Activated T-cell treated with anti-CD3 and anti-CD28 coated beads, Interleukin-2, amount 50 U/mL, for 4 hours (primary cell): ENCODE results near the gene RNF175. TPM values are rescaled to one million over a fixed set of nuclear protein-coding genes. Genes with fewer than 3 reads are reported as not detected.

Experiments used
- ATAC-seq, 2 donors: fragments of 200-7000 bp; cut with Tn5 transposase; one replicate each; pipeline ENCODE4 v1.10.0; 2021
- DNase-seq: peaks from one replicate; pipeline ENCODE4 v3.0.0-alpha.2; 2020
- H3K27me3 Mint-ChIP-seq: one replicate; pipeline ENCODE4 v1.8.0; 2021; ENCODE audit warnings: low read depth, mixed read lengths
- H3K36me3 Mint-ChIP-seq: one replicate; pipeline ENCODE4 v1.8.0; 2022; ENCODE audit warnings: mixed read lengths; ENCODE audit not compliant: insufficient read depth
- H3K4me1 Mint-ChIP-seq: one replicate; pipeline ENCODE4 v1.8.0; 2021; ENCODE audit warnings: low read depth, mixed read lengths
- H3K4me3 Mint-ChIP-seq: one replicate; pipeline ENCODE4 v1.8.0; 2021; ENCODE audit warnings: mild to moderate bottlenecking, moderate library complexity, mixed read lengths
- H3K9me3 Mint-ChIP-seq: one replicate; pipeline ENCODE4 v1.8.0; 2021; ENCODE audit warnings: mixed read lengths
- total RNA-seq, 3 donors: library from RNA; stranded (reverse); gene quantifications; one replicate each; pipeline ENCODE4 v1.2.1, GENCODE V29; 2021

Gene RNF175
- total RNA-seq: 1 to 10 TPM in 1 of 3 donors, under 1 TPM in 2; 0.42 to 1.2 (median 0.54) TPM

DNA sequence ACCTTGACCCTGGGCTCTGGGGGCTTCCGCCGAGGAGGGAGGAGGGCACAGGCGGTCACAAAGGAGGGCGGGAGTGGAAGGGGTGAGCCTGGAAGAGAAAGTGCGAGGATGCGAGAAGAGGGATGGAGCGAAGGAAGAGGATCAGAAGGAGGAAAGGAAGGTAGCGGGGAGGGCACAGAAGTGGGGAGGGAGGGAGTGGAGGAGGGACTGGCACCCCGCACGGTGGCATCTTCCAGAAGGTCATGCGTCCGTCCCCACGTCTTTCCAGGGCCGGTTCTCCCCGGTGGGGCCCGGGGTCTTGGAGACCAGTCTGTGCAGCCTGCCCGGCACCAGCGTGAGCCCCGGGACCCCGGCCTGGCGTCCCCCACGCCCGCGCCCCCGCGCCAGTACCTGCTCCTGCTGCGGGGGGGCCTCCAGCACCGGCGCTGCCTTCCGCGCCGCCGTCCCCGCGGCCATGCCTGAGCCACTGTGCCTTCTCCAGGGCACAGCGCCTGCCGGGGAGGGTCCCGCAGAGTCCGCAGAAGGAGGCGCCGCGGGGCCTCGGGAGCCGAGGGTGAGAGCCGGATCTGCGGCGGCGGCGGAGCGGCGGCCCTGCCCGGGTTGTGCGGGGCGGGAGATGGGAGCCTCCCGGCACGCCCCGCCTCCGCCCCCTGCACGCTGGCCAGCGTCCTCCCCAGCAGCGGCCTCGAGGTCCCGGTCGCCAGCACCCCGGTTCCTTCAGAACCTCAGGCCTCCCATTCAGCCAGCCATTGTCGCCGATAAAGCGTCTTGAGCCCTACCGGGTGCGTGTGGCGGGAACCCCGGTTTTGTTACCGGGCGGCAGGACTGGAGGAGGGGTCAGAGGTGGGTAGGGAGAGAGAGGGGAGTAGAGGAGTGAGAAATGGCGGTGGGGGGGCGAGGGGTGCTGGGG, at the start of gene RNF175:
TSS of gene RNF175 (minus strand) at position 618 of the 910 bp plus-strand sequence. CDS start at position 456, 162 bp downstream.
- H3K4me3 Mint-ChIP-seq: peak within 1 kb of the TSS; percentile 40
- no peaks in the 10 kb centered on the region for H3K9me3 Mint-ChIP-seq
- peaks cover 40% of the 10 kb centered on the region for H3K27me3 Mint-ChIP-seq
- ATAC-seq (peak; percentile 67 to 80), DNase-seq (no peak)
- no peaks in the 10 kb centered on the region for H3K36me3 Mint-ChIP-seq
- peaks cover 24% of the 10 kb centered on the region for H3K4me1 Mint-ChIP-seq

- Mint-ChIP-seq H3K36me3 (no peaks in the 10 kb centered on the region), H3K4me1 (peaks cover 18% of the 10 kb centered on the region), H3K4me3 (no peak overlapping the region), H3K27me3 (peaks cover 2% of the 10 kb centered on the region), H3K9me3 (peaks cover 3% of the 10 kb centered on the region)
- ATAC-seq (peak; percentile 95), DNase-seq (no peak)
Observed at GRCh38 chr4:153809307-153809706, 49.5 kb upstream of the RNF175 start.

DNA sequence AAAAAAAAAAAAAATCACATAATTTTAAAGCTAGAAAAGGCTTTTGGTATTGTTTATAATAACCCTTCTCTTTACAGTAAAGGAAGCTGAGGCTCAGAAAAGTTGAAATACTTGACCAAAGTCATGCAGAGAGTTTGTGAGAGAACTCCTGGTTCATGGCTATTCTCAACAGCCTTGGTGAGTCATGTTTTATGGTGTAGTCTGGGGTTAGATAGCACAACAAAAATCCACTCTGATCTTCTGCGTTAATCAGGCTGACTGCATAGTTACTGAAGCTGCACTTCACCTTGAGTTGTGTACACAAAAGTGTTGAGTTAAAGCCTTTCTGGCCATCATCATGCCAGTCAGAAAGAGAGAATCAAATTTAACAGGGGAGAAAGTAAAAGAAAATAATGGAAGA, 48.4 kb upstream of the RNF175 start:
- Mint-ChIP-seq H3K36me3 (no peaks in the 10 kb centered on the region), H3K27me3 (no peaks in the 10 kb centered on the region), H3K4me1 (peaks cover 18% of the 10 kb centered on the region), H3K9me3 (peaks cover 3% of the 10 kb centered on the region), H3K4me3 (no peak overlapping the region)
- ATAC-seq (no peak), DNase-seq (no peak)

DNA sequence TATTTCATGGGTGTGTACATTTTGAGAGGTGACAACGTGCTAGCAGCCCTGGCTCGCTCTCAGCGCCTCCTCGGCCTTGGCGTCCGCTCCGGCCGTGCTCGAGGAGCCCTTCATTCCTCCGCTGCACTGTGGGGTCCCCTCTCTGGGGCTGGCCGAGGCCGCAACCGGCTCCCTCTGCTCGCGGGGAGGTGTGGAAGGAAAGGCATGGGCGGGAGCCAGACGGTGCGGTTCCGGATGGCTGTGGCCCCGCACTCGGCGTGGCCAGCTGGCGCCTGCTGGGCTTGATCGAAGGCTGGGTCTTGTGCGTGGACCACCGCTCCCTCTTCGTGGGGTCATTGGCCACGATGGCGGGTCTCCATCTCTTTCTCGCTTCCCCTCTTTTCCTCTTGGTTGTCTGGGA, 46.2 kb upstream of the RNF175 start:
- Mint-ChIP-seq H3K4me3 (no peak overlapping the region), H3K36me3 (no peaks in the 10 kb centered on the region), H3K4me1 (peaks cover 18% of the 10 kb centered on the region), H3K9me3 (peaks cover 3% of the 10 kb centered on the region), H3K27me3 (peaks cover 2% of the 10 kb centered on the region)
- no peak for DNase-seq
- ATAC-seq: no peak

GRCh38 chr4:153804722-153805121, 44.9 kb upstream of the RNF175 start:
- DNase-seq (no peak), ATAC-seq (no peak)
- H3K27me3 Mint-ChIP-seq: peaks cover 3% of the 10 kb centered on the region
- peaks cover 3% of the 10 kb centered on the region for H3K9me3 Mint-ChIP-seq
- no peaks in the 10 kb centered on the region for H3K36me3 Mint-ChIP-seq
- H3K4me3 Mint-ChIP-seq: no peak overlapping the region
- H3K4me1 Mint-ChIP-seq: peaks cover 13% of the 10 kb centered on the region

GRCh38 chr4:153799694-153800074, 39.9 kb upstream of the RNF175 start:
- Mint-ChIP-seq H3K27me3 (peaks cover 31% of the 10 kb centered on the region), H3K4me3 (no peak overlapping the region), H3K4me1 (no peaks in the 10 kb centered on the region), H3K36me3 (no peaks in the 10 kb centered on the region), H3K9me3 (no peaks in the 10 kb centered on the region)
- no peak for ATAC-seq
- DNase-seq: no peak

DNA sequence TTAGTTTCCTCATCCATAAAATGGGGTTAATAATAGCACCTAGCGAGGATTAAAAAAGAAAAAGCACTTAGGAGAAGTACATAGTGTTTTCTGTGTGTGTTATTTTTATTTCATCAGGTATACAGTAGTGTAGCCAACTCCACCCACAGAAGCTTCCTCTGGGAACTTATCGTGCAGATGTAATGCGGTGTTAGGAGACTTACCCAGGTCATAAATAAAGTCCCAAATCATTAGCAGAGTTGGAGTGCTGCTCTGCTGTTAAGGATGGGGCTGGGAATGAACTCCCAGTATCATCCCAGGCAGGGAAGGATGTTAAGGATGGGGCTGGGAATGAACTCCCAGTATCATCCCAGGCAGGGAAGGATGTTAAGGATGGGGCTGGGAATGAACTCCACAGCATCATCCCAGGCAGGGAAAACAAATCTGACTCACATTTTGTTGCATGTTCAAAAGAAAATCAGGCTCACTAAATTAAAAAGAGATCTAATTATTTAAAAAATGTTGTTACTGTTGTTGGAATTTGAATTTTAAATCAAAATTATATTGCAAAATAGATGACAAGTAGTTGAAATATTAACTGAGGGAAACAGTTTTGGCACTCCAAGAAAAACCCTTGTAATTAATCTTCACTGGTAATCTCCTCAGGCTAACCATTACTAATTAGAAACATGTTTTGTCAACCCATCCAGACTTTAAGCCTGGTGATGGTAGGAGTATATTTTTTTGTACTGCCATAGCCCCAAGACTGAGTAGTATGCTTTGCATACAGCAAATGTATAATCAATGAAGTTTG, 39.3 kb upstream of the RNF175 start:
- Mint-ChIP-seq H3K27me3 (peaks cover 37% of the 10 kb centered on the region), H3K36me3 (no peaks in the 10 kb centered on the region), H3K9me3 (no peaks in the 10 kb centered on the region), H3K4me1 (no peaks in the 10 kb centered on the region), H3K4me3 (no peak overlapping the region)
- DNase-seq (no peak), ATAC-seq (no peak)

GRCh38 chr4:153798420-153798819, 38.6 kb upstream of the RNF175 start:
- ATAC-seq (no peak), DNase-seq (no peak)
- no peaks in the 10 kb centered on the region for H3K4me1 Mint-ChIP-seq
- peaks cover 44% of the 10 kb centered on the region for H3K27me3 Mint-ChIP-seq
- H3K9me3 Mint-ChIP-seq: no peaks in the 10 kb centered on the region
- no peaks in the 10 kb centered on the region for H3K36me3 Mint-ChIP-seq
- no peak overlapping the region for H3K4me3 Mint-ChIP-seq

DNA sequence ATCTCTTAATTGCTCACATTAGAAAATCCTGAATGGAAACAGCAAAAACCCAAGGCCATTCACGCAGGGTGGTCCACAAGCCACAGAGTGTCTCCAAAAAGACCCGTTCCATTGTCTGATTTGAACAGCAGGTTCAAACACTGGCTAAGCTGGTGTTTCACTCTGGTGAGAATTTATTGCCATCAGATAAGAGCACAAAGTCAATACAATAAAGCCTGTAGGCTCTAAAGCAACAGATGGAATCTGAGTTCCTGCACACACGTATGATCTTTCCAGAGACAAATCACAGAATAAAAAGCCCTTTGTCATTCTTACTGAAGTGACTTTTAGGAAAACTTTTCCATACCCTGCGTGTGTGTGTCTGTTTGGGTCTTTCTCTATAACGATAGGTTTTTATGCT, 34.2 kb upstream of the RNF175 start:
- Mint-ChIP-seq H3K9me3 (no peaks in the 10 kb centered on the region), H3K27me3 (peaks cover 81% of the 10 kb centered on the region), H3K4me3 (no peak overlapping the region), H3K36me3 (no peaks in the 10 kb centered on the region), H3K4me1 (peaks cover 28% of the 10 kb centered on the region)
- DNase-seq (no peak), ATAC-seq (no peak)

GRCh38 chr4:153792618-153793247, 32.9 kb upstream of the RNF175 start:
- peaks cover 85% of the 10 kb centered on the region for H3K27me3 Mint-ChIP-seq
- H3K4me1 Mint-ChIP-seq: peaks cover 35% of the 10 kb centered on the region
- ATAC-seq: no peak
- H3K9me3 Mint-ChIP-seq: no peaks in the 10 kb centered on the region
- DNase-seq: no peak
- H3K4me3 Mint-ChIP-seq: peak overlapping the region; percentile 80
- no peaks in the 10 kb centered on the region for H3K36me3 Mint-ChIP-seq

DNA sequence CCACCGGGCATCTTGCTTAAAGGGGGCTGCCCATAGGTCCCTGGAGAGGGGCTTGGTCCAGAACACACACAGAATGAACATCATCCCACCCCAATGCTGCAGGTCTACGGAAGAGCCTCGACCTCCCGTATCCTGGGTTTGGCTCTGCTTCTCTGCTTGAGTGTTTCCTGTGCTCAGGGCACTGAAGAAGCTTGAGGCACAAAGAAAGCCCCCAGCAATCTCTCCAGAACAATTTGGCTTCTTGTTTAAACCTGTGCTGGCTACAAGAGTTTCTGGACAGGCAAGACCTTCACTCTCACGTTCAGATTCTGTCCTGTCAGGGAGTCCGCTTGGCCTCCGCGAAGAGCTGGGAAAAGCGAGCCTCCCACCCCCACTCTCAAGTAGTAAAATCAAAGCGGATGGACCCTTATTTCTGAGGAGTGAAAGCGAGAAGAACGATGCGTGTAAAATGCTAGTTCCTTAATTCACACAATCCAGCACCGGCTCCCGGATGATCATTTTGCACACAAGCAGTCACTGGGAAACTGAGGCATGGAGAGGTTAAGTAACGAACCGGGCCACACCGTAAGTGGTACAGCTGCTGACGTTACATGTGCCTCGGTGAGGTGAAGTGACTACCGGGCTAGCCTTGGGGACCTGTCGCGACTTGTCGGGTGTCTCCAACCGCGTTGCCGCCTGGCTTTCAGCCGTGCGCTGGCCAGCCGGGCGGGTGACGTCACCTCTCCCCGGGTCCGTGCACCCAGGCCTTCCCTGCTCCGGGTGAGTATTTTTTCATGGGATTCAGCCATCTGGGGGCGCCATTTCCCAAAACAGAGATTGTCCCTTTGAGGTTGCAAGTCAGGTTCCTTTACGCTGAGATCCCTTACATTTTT, 32.2 kb upstream of the RNF175 start:
- Mint-ChIP-seq H3K4me3 (peak overlapping the region; percentile 80), H3K36me3 (no peaks in the 10 kb centered on the region), H3K27me3 (peaks cover 92% of the 10 kb centered on the region), H3K9me3 (no peaks in the 10 kb centered on the region), H3K4me1 (peaks cover 35% of the 10 kb centered on the region)
- DNase-seq (no peak), ATAC-seq (no peak)

DNA sequence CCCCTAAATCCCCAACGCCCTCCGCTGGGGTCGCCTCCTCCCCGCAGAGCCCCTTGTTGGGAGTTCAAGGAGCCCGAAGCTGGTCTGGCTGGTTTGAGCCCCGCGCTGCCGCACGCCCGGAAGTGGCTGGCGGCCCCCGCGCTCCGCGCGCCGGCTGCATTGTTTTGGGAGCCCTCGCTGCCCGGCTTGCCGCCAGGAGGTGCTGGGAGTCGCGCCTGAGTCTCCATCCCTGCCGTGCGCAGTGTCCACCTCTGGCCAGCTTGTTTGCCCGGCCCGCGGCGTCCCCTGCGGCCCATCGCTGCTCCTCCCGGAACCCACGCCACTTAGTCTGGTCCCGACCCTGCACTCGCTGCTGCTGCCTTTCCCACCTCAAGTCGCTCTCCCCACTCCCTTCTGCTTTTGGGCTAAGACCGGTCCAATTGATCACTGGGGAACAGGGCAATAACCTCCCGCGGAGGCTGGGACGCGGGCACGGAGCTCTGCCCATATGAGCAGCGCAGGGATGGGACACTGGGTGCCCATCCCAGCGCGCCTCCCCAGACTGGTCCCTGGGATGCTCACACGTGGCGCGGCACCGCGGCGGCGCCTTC, 31.2 kb upstream of the RNF175 start:
- H3K9me3 Mint-ChIP-seq: no peaks in the 10 kb centered on the region
- DNase-seq: no peak
- peak; percentile 38 to 61 for ATAC-seq
- H3K36me3 Mint-ChIP-seq: no peaks in the 10 kb centered on the region
- peaks cover 35% of the 10 kb centered on the region for H3K4me1 Mint-ChIP-seq
- peak overlapping the region; percentile 80 for H3K4me3 Mint-ChIP-seq
- H3K27me3 Mint-ChIP-seq: peaks cover 91% of the 10 kb centered on the region

DNA sequence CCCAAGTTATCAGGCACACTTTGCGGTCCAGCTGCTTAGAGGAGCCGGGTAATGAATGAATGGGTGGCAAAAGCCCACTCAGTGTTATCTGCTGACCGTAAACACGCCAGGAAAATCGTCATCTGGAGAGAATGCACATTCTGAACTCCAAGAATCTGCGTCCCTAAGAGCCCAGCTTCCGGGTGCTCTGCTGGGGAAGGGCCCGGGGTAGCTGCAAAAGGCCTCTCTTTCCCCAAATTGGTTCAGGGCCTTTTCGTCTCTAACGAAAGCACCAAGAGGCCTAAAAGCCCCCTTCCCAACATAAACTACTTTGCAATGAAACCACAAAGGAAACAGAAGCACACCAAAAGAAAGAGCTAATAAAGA, 30.7 kb upstream of the RNF175 start:
- Mint-ChIP-seq H3K36me3 (no peaks in the 10 kb centered on the region), H3K4me1 (peaks cover 35% of the 10 kb centered on the region), H3K4me3 (peak overlapping the region; percentile 25), H3K27me3 (peaks cover 93% of the 10 kb centered on the region), H3K9me3 (no peaks in the 10 kb centered on the region)
- no peak for DNase-seq
- no peak for ATAC-seq
